ENCODE data around the gene MAS1.
"Not testable (repeated sequence)": the region's sequence is repeated elsewhere in the genome, so short reads cannot be mapped to it uniquely, and the experiment has no call there.

The MAS1 gene

DNA sequence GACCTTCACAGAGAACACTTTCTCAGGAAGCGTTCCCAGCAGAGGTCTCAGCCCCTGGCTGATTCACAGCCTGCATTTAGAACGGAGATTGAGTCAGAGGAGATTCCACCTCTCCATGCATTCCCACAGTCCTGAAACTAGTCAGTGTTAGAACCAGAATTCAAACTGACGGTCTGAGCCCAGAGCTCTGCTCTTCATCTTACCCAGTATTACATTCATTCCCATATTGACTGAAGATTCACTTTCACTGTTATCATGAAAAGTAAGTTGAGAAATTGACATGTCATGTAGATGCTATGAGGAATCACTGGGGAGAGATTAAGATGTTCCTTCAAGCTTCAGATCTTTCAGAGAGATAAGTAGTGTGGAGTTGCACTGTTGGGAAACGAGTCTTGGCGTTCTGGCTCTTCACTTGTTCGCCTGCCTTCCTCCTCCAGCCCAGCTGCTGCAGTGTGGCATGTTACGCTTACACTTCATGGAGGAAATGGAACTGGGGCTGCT, 28.3 kb downstream of the MAS1 start:
- no peak for DNase-seq

GRCh38 chr6:159919800-159920199, 29.0 kb downstream of the MAS1 start:
- DNase-seq = no peak

- not testable (repeated sequence) for DNase-seq
Measured at GRCh38 chr6:159924150-159924549, 33.4 kb downstream of the MAS1 start.

GRCh38 chr6:159926542-159927203, 35.9 kb downstream of the MAS1 start:
- no peak for DNase-seq

GRCh38 chr6:159929819-159930218, 39.0 kb downstream of the MAS1 start:
- no peak for DNase-seq

DNA sequence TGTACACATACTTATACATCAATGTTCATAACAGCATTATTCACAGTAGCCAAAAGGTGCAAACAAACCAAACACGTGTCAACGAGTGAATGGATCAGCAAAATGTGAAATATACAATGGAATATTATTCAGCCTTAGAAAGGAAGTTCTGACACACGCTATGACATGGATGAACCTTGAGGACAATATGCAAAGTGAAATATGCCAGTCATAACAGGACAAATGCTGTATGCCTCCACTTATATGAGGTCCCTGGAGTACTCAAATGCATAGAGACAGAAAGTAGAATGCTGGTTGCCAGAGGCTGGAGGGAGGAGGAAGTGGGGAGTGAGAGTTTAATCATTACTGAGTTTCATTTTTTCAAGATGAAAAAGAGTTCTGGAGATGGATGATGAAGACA, 40.3 kb downstream of the MAS1 start:
- DNase-seq = no peak

- no peak for DNase-seq
Measured at GRCh38 chr6:159931846-159932245, 41.1 kb downstream of the MAS1 start.

- DNase-seq = no peak
Measured at GRCh38 chr6:159933077-159933476, 42.3 kb downstream of the MAS1 start.

GRCh38 chr6:159934181-159934580, 43.4 kb downstream of the MAS1 start:
- DNase-seq = no peak

DNA sequence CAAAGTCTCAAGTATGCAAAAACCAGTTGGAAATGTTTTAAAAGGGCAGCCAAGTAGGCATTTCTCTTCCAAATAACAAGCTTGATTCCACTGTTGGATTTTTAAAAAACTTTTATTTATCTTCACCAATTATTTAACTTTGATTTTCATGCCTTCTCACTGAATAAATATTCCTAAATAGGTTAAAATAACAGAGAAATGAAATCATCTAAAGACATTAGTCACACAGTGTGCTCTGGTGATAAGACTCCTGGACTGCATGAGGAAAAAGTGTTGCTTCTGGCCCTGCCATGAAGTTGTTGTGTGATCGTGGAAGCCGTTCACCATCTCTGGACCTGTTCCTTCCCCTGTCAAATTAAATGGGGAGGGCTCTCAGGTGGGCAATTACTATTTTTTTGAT, 44.3 kb downstream of the MAS1 start:
- no peak for DNase-seq

DNA sequence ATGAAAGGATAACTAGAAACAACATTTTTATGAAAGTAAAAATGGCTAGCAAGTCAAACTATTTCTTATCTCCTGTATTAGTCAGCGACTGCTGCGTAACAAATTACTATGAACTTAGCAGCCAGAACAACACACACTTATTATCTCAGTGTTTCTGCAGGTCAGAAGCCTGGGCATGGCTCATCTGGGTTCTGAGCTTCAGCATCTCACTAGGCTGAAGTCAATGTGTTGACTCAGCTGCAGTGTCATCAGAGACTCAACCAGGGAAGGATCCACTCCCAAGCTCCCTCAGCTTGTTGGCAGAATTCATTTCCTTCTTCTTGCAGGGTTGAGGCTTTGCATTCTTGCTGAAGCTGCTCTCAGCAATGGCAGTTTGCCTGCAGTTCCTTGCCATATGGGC, 44.8 kb downstream of the MAS1 start:
- DNase-seq = no peak

DNA sequence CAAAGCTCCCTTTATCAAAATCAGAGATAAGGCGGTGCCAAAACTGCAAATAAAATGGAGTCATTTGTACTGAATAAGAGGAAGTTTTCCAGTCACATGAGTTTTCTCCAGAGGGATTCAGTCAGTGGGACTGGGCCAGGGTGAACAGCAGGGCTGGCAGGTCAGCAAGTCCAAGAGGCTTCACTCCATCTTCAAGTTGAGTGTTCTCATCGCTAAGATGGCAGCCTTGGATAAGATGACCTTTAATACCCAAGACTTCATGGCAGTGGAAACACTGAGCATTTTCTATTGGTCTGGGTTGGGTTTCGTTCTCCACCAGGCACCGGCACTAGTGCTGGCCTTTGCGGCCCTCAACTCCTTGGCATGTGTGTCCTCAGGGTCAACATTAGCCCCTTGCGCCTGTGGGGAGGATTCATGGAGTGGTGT, 48.8 kb downstream of the MAS1 start:
- no peak for DNase-seq
